Mammary epithelial cell (primary cell): ENCODE measurements around the gene MAPKBP1.

Source experiments
- EZH2 ChIP-seq: IDR thresholded peaks from 2 replicates; pipeline ENCODE4 v1.6.1; 2012; ENCODE audit warnings: low read length, inconsistent platforms, borderline replicate concordance
- TF ChIP-seq, protein P1 (sequence below), 2 donors: IDR thresholded peaks in 1 of 2; conservative IDR thresholded peaks in 1 of 2; 2 replicates each; pipeline ENCODE4 v1.5.1; 2011 to 2012; ENCODE audit warnings: inconsistent platforms in 2 of 2, low read length in 2 of 2, mild to moderate bottlenecking in 2 of 2, control low read depth in 1 of 2, low read depth in 1 of 2; ENCODE audit not compliant: insufficient read depth in 1 of 2; ENCODE audit errors: extremely low read depth in 1 of 2

DNA sequence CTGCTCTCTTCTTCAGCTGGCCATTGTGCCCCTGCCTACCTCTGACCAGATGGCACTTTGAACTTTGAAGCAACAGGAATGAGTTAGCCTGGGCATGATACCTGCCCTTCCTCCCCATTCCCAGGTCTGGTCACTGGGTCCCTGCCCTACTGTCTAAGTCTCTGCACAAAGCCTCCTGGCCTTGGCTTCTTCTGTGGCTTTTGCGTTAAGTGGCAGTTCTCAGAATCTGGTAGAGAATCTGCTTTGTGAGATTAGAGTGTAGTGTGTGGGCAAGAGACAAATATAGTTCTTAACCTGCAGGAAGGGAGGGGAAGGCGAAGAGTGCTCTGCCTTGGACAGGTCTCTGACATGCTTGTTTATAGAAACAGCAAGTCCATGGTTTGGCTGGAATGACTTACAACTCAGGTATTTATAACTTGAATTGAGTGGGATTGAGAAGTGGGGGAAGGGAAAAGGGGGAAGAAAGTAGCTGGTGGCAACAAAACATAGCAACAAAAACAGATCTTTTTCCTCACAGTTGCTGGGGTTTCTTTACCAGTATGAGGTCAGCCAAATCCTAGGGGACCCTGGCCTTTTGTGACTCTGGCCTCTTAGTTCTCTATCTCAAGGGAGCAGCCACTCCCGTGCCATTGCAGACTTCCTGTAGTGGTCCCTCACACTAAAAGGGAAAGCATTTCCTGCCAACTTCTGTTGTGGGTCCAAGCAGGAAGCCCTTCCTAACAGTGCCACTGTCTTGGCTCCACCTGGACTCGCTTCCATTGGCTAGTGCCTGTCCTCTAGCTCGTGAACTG lies 16.7 kb downstream of the MAPKBP1 start:
- TF ChIP-seq, protein P1, sequence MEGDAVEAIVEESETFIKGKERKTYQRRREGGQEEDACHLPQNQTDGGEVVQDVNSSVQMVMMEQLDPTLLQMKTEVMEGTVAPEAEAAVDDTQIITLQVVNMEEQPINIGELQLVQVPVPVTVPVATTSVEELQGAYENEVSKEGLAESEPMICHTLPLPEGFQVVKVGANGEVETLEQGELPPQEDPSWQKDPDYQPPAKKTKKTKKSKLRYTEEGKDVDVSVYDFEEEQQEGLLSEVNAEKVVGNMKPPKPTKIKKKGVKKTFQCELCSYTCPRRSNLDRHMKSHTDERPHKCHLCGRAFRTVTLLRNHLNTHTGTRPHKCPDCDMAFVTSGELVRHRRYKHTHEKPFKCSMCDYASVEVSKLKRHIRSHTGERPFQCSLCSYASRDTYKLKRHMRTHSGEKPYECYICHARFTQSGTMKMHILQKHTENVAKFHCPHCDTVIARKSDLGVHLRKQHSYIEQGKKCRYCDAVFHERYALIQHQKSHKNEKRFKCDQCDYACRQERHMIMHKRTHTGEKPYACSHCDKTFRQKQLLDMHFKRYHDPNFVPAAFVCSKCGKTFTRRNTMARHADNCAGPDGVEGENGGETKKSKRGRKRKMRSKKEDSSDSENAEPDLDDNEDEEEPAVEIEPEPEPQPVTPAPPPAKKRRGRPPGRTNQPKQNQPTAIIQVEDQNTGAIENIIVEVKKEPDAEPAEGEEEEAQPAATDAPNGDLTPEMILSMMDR (conservative IDR thresholded peaks at IDR 0.05 in 1 of 2, IDR thresholded peaks at IDR 0.05 in 1 of 2; ENCODE audit: extremely low read depth in 1 of 2, insufficient read depth in 1 of 2, low read depth in 1 of 2, low read length in 2 of 2): no peak
- TF ChIP-seq EZH2: no peak
